OCI-LY7 (cell line): ENCODE results near the gene TSHZ2. TPM values are rescaled to one million over a fixed set of nuclear protein-coding genes. Genes with fewer than 3 reads are reported as not detected.
"Not testable (repeated sequence)": the region's sequence is repeated elsewhere in the genome, so short reads cannot be mapped to it uniquely, and the experiment has no call there.

Source experiments
- BruUV-seq: library from RNA; stranded (reverse); fragments of 400-500 nt; replicated peaks from 2 replicates; lab custom pipeline; 2021; lab: Mats Ljungman, UMichigan
- CTCF ChIA-PET: fragments of 300-600 bp; sonication (Branson Sonifier 250); formaldehyde crosslinking; loops from one replicate; lab custom pipeline; 2022; ENCODE audit warnings: antibody characterized with exemption; ENCODE audit not compliant: unreplicated experiment; lab: Charles Lee
- POLR2A ChIA-PET: fragments of 300-600 bp; sonication (Branson Sonifier 250); formaldehyde crosslinking; loops from one replicate; lab custom pipeline; 2022; ENCODE audit warnings: antibody characterized with exemption; lab: Charles Lee
- DNase-seq: peaks from one replicate; pipeline ENCODE4 v3.0.0-alpha.2; 2015; ENCODE audit warnings: low spot score
- H2AFZ ChIP-seq: fragments of 200-600 bp; sonication (generic), shearing (Covaris generic); 2 replicates; pipeline ENCODE4 v1.6.1; 2014; ENCODE audit warnings: mild to moderate bottlenecking, antibody characterized with exemption, low read length, moderate library complexity
- H3K27ac ChIP-seq: fragments of 200-600 bp; sonication (generic); 2 replicates; pipeline ENCODE4 v1.5.1; 2014; ENCODE audit warnings: mixed run types, low read depth, mild to moderate bottlenecking, moderate library complexity, low read length, inconsistent platforms; ENCODE audit not compliant: poor library complexity, severe bottlenecking
- H3K36me3 ChIP-seq: fragments of 200-600 bp; sonication (generic); 2 replicates; pipeline ENCODE4 v1.6.1; 2014; ENCODE audit warnings: mild to moderate bottlenecking, antibody characterized with exemption, low read length, moderate library complexity, mixed read lengths; ENCODE audit not compliant: insufficient read depth
- H3K4me1 ChIP-seq: fragments of 200-600 bp; sonication (generic); 2 replicates; pipeline ENCODE4 v1.5.1; 2014; ENCODE audit warnings: mild to moderate bottlenecking, low read length; ENCODE audit not compliant: insufficient read depth, poor library complexity, severe bottlenecking
- H3K4me2 ChIP-seq: fragments of 200-600 bp; sonication (generic); 2 replicates; pipeline ENCODE4 v1.6.1; 2014; ENCODE audit warnings: mild to moderate bottlenecking, low read length
- H3K4me3 ChIP-seq: fragments of 200-600 bp; sonication (generic); 2 replicates; pipeline ENCODE4 v1.5.1; 2014; ENCODE audit warnings: mild to moderate bottlenecking, low read depth, low read length; ENCODE audit not compliant: poor library complexity, severe bottlenecking
- H3K79me2 ChIP-seq: fragments of 200-600 bp; sonication (generic); 2 replicates; pipeline ENCODE4 v1.6.1; 2016; ENCODE audit warnings: low read depth, mild to moderate bottlenecking, low read length, moderate library complexity, mixed read lengths; ENCODE audit not compliant: insufficient read depth
- H3K9me2 ChIP-seq: fragments of 200-600 bp; sonication (generic); 2 replicates; pipeline ENCODE4 v1.6.1; 2016; ENCODE audit warnings: mild to moderate bottlenecking, low read length, mixed read lengths; ENCODE audit not compliant: insufficient read depth
- H3K9me3 ChIP-seq: fragments of 200-600 bp; sonication (generic); 2 replicates; pipeline ENCODE4 v1.6.1; 2014; ENCODE audit warnings: mild to moderate bottlenecking, mixed run types, low read length, mixed read lengths
- H4K20me1 ChIP-seq: fragments of 200-600 bp; sonication (generic); 2 replicates; pipeline ENCODE4 v1.6.1; 2014; ENCODE audit warnings: mild to moderate bottlenecking, antibody characterized with exemption, low read length, moderate library complexity, mixed read lengths; ENCODE audit not compliant: insufficient read depth
- EZH2phosphoT487 ChIP-seq: fragments of 200-600 bp; sonication (generic); IDR thresholded peaks from 2 replicates; pipeline ENCODE4 v1.6.1; 2018; ENCODE audit warnings: low read depth, borderline replicate concordance, mild to moderate bottlenecking, mixed run types, antibody characterized with exemption, low read length, moderate library complexity, mixed read lengths
- intact Hi-C: fragments of 100-400 bp; cut with micrococcal nuclease; formaldehyde crosslinking; loops from one replicate; pipeline ENCODE4 v1.10.0; 2022; ENCODE audit not compliant: unreplicated experiment
- total RNA-seq, 2 experiments: library from RNA; depleted of rRNA in 1 of 2; stranded (reverse); fragments of >200 nt in 1 of 2; shearing (Covaris generic) in 1 of 2; gene quantifications; 2 replicates each; pipeline ENCODE4 v1.2.3, GENCODE V29; 2014 to 2022
- TF ChIP-seq, protein P1 (sequence below): fragments of 200-600 bp; sonication (generic); conservative IDR thresholded peaks from 2 replicates; pipeline ENCODE4 v1.5.1; 2014; ENCODE audit warnings: mild to moderate bottlenecking, antibody characterized with exemption, low read length, moderate library complexity, mixed read lengths

TSHZ2 gene
- total RNA-seq, 2 experiments from 2014 or later = not detected

DNA sequence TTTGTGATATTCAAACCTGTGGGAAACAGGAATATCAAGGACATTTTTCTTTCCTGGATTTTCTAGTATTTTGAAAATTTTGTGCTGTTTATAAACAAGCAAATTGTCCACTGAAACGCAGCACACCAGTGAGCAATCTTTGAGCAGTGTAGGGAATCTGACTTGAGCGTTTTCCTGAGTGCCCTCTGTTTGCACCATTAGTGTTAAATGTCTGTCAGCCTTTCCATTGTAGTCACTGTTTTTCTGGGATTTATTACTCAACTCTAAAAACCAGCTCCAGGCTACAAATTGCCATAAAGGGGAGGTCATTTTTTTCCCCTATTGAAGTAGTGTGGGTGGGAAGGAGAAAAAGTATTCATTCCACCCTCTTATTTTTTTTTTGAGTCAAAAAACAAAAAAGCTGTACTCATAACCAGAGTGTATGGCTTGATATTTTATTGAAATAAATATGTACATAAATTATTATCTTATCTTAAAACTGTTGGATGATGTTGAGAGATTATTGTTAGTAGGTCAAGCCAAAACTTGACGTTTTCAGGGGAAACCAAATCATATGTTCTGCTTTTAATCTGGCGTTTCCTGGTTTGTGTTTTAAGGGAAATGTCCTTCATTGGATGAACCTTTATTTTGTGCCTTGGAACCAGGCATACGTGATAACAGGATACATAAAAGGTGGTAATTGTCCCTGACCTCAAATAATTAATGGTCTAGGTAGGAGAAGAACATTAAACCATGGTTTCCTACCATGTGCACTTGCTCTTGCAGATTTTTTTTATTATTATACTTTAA lies 51.8 kb downstream of the TSHZ2 start:
- DNase-seq = no peak
- POLR2A ChIA-PET = interaction anchor here (0.6 kb wide), 1 partner anchor 549 kb away, joined by 4 read pairs; no protein-coding TSS in a partner anchor

DNA sequence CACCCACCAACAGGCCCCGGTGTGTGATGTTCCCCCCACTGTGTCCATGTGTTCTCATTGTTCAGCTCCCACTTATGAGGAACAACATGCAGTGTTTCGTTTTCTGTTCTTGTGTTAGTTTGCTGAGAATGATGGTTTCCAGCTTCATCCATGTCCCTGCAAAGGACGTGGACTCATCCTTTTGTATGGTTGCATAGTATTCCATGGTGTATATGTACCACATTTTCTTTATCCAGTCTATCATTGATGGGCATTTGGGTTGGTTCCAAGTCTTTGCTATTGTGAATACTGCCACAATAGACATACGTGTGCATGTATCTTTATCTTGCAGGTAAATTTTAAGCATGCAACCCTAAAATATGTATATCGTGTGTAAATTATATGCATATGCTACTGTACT lies 52.5 kb downstream of the TSHZ2 start:
- BruUV-seq, H3K4me2 ChIP-seq, H3K79me2 ChIP-seq, H3K9me2 ChIP-seq, CTCF ChIA-PET, H3K4me3 ChIP-seq, H3K36me3 ChIP-seq, H3K9me3 ChIP-seq, H3K27ac ChIP-seq, H4K20me1 ChIP-seq, H2AFZ ChIP-seq, DNase-seq: not testable (repeated sequence)
- intact Hi-C loops = loop anchor here (5.0 kb wide), 1 partner anchor 193 kb away; no protein-coding TSS in a partner anchor
- H3K4me1 ChIP-seq = peaks cover 22% of the 10 kb centered on the region
- POLR2A ChIA-PET = interaction anchor here (2.0 kb wide), 1 partner anchor 12 kb away, joined by 8 read pairs; no protein-coding TSS in a partner anchor

More for the DNA sequence above, 51.8 kb downstream of the TSHZ2 start:
- Histone ChIP-seq H2AFZ (peak overlapping the region; percentile 68), H3K27ac (no peak overlapping the region), H3K4me1 (peaks cover 25% of the 10 kb centered on the region), H3K79me2 (no peaks in the 10 kb centered on the region), H4K20me1 (no peaks in the 10 kb centered on the region), H3K4me2 (no peak overlapping the region), H3K4me3 (no peak overlapping the region), H3K36me3 (no peaks in the 10 kb centered on the region), H3K9me3 (peaks cover 6% of the 10 kb centered on the region; the same call in 1 of the 2 replicates), H3K9me2 (no peaks in the 10 kb centered on the region)
- no peak for TF ChIP-seq EZH2phosphoT487
- TF ChIP-seq, protein P1, sequence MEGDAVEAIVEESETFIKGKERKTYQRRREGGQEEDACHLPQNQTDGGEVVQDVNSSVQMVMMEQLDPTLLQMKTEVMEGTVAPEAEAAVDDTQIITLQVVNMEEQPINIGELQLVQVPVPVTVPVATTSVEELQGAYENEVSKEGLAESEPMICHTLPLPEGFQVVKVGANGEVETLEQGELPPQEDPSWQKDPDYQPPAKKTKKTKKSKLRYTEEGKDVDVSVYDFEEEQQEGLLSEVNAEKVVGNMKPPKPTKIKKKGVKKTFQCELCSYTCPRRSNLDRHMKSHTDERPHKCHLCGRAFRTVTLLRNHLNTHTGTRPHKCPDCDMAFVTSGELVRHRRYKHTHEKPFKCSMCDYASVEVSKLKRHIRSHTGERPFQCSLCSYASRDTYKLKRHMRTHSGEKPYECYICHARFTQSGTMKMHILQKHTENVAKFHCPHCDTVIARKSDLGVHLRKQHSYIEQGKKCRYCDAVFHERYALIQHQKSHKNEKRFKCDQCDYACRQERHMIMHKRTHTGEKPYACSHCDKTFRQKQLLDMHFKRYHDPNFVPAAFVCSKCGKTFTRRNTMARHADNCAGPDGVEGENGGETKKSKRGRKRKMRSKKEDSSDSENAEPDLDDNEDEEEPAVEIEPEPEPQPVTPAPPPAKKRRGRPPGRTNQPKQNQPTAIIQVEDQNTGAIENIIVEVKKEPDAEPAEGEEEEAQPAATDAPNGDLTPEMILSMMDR = no peak
- CTCF ChIA-PET = no interaction called here
- BruUV-seq = no TSS peak
- intact Hi-C loops = loop anchor here (5.0 kb wide), 1 partner anchor 193 kb away; no protein-coding TSS in a partner anchor

DNA sequence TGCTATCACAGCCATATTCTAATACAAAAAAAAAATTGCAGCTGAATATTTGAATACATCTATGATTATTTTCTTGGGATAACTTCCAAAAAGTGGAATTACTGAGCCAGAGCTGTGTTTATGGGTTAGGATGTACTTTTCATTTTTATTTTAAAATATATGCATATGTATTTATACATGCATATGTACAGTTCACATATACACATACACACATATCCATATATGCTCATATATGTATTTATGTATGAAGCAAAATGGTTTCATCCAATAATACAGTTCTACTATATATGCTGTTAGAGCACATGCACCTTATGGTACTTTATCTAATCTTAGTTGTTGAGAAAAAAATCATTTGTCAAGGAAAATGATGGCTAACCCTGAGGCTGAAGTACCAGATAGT lies 54.9 kb downstream of the TSHZ2 start:
- Histone ChIP-seq H3K4me3 (no peak overlapping the region), H3K9me2 (no peaks in the 10 kb centered on the region), H3K4me2 (no peak overlapping the region), H3K27ac (no peak overlapping the region), H2AFZ (no peak overlapping the region), H3K4me1 (peaks cover 18% of the 10 kb centered on the region), H4K20me1 (no peaks in the 10 kb centered on the region), H3K36me3 (no peaks in the 10 kb centered on the region), H3K79me2 (no peaks in the 10 kb centered on the region), H3K9me3 (no peaks in the 10 kb centered on the region)
- intact Hi-C loops = no loop called here
- ChIA-PET POLR2A (no interaction called here), CTCF (no interaction called here)
- no TSS peak for BruUV-seq
- TF ChIP-seq, protein P1 = no peak
- no peak for TF ChIP-seq EZH2phosphoT487
- no peak for DNase-seq
